NAMALWA (cell line): ENCODE measurements around the gene TRMO.

Experiments used
- DNase-seq: peaks from one replicate; pipeline ENCODE4 v3.0.0-alpha.2; 2015; ENCODE audit warnings: low spot score

Gene TRMO

DNA sequence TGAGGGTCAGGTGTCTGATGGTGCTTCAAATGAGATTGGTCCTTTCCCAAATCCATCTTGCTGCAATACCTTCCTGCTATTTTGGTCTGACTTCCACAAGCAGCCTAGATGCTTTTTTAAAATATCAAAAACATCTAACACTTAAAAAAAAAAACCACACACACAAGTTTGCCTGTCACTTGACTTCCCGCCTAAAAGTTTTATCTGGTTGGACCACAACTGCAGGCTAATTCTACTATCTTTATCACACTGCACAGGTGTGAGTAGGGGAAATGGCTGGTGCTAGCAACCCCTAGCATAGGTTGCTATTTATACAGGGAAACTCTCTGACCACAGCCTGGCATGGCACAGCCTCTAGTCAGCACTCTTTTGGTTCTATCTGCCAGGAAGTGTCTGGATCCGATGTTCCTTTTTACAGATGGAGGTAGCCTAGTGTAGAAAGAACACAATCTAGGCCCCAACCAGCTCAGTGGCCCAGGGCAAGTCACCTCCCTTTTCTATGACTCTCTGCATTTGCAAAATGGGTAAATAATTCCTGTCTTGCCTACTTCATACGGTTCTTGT lies 15.9 kb upstream of the TRMO start, which contains the start of gene HEMGN:
Gene HEMGN (minus strand): TSS at position 92 of the 564 bp plus-strand sequence. CDS start 36 bp downstream, at position 56.
- peak; percentile 56 for DNase-seq

DNA sequence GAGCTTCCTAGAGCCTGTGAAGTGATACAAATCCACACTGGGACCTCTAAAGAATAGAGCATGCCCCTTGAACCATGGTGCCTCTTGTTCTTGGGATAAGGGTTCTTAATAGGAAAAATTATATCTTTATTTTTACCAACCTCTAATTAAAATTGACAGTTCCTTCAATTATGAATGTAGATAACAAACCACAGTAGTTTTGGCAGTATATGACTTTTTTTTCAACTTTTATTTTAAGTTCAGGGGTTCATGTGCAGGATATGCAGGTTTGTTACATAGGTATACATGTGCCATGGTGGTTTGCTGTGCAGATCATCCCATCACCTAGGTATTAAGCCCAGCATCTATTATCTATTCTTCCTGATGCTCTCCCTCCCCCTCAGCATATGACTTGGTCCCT lies 14.7 kb upstream of the TRMO start:
- DNase-seq, result no peak

- DNase-seq, result no peak
Observed at GRCh38 chr9:97935276-97935675, 13.0 kb upstream of the TRMO start.

DNA sequence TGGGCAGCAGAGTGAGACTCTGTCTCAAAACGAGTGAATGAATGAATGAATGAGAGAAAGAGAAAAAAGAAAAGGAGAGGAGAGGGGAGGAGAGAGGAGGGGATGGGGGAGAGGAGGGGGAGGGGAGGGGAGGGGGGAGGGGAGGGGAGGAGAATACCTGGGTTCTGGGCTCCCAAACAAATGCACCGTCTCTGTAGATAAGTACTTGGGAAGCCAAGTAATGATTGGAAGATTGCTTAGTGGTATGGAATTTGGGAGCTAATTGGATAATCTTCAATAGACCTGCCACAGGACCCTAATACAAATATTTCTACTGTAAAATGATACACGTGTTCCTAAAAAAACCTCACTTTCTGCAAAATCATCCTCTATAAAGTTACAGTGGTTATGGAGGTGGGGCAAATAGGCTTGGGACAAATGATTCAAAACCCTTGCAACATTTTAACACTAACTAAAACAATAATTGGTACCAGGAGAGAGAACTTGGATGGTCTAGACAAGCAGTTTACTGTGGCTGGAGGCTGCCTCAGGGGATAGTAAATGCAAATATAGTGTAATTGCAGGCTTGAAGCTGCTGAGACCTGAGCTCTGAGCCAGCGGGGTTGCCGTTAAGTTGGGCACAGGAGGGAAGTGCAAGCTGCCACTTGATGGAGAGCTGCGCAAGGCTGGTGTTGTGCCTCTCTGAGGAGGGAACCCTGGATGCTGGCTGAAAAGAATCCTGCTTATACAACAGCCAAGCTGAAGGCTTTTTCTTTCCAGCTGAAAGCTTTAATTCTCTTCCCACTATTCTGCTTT lies 12.2 kb upstream of the TRMO start:
- peak; percentile 48 for DNase-seq

DNA sequence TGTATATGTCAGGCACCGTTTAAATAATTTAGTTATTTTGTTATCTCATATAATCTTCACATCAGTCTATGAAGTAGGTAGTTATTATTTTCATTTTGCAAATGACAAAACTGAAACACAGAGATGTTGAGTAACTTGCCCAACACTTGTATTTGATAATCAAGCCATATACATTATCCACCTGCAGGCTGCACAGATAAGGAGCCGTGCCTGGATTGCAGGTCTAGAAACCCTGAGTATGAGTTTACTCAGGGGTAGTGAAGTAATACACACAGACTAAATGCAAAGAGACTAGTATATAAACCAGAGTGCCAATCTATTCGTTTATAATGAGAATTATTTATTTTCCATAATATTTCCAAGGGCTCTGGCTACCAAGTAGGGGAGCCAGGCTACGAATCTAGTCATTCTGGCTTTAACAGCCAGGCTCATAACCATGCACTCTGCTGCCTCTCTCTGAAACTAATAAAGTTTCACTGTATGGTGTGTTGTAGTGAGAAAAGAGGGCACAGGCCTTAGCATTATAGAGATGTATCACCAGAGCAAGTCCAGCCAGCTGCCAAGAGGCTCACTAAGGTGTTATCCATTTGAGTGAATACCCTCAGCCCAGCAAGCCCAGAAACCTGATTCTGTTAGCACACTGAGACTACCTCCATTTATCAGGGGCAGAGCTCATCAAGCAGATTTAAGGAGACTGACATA lies 11.1 kb upstream of the TRMO start:
- DNase-seq, result no peak

DNA sequence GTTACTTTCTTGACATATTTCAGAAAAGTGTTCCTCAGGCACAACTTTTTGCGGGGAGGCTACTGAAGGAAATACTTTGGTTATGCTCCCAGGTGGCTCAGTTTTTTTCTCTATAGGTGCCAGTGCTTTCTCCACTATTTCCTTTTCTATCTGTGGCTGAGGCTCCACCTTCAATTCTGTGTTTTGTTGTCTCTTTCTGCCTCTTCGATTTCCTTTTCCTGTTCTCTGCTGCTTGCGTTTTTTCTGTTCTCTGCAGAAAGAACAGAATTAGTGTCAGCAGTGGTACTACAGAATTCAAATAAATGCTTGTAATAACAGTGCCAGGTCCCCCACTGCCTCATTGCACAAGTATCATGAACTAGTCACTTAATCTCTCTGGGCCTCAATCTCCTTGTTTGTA lies 8.7 kb upstream of the TRMO start:
- no peak for DNase-seq

GRCh38 chr9:97928986-97929604 lies 6.8 kb upstream of the TRMO start:
- no peak for DNase-seq

DNA sequence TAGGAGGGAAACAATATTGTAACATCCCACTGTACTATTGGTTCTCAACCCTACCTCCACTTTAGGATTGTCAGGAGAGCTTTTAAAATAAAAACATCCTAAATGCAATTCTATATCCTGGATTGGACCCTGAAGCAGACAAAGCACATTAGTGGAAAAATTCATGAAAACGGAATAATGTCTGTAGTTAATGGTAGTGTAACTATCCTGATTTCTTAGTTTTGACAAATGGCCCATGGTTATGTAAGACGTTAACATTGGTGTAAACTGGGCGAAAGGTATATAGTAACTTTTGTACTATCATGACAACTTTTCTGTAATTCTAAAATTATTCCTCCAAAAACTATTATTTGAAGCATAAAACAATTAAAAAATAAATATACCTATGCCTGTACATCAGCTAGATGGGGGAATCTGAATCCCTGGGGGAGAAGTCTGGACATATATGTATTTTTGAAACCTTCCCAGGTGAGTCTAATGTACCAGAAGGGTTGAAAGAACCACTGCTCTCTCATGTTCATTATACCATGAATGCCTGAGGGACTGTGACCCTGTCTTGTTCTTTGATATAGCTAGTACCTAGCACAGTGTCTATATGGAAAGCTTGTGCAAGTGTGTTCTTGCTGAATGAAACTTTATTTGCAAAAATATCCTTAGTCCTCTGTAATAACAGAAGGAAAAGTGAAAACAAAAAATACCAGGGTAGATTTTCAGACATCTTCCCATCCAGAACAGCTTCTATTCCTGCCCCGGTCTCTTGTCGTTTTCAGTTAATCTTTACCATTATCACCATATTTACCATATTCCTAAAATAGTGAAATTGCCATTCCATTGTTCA lies 3.4 kb upstream of the TRMO start:
- DNase-seq, result no peak

DNA sequence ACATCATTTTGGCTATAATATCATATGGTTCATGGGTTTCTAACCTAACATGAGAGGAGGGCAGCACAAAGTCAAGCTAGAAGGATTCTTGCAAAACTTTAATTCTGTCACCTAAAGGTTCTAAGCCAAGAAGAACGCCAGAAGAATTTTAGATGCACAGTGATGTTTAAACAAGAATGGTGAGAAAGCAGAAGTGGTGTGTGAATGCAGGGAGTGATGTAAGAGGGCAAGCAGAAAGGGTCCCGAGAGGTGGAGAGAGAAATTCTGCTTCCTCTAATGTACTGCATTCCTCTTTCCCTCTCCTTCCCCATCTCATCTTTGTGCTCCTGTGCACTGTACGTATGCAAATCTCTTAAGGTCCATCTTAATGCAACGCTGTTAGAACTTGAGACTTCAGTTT lies 2.1 kb upstream of the TRMO start:
- peak; percentile 55 for DNase-seq

DNA sequence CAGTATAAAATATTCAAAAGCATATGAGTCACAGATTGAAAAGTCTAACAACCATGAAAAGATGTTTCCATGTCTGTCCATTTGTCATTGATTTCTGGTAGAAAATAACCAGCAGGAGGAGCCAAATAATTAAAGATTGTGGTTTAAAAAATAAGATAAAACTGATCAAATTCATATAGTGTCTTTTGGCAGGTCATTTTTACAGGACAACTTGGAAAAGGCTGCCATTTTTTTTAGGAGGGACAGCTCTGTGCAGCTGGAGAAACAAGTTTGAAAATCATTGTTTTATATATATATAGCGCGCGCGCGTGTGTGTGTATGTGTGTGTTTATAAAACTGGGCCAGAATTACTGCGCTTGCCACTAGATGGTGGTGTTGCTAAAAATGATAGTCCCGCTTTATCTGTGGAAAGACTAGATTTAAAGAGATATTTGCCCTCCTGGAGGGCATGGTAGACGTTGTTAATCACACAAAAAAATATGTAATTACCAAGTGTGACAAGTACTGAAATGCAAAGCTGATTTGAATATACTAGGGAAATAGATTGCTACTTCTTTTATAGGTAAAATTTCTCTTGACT lies 1.3 kb upstream of the TRMO start:
- DNase-seq, result peak; percentile 93

GRCh38 chr9:97919217-97919813 lies 3.0 kb downstream of the TRMO start:
- no peak for DNase-seq

- DNase-seq, result no peak
Observed at GRCh38 chr9:97918611-97919010, 3.7 kb downstream of the TRMO start.

- DNase-seq, result no peak
Observed at GRCh38 chr9:97911970-97912369, 10.3 kb downstream of the TRMO start.

DNA sequence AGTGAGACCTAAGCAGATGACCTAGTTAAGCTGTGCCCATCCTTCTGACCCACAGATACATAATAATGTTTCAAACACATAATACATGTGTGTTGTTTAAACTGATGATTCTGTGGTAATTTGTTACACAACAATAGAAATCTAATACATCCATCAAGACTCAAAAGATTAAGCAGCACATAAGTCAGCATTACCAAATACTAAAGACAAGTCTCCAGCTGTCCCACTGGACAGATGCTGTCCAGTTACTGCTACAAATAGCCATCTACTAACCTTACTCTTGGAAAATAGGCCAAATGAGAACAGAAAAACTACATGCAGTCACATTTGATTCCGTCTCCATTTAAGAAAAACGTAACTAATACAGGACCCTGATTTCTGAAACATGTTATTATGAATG lies 10.8 kb downstream of the TRMO start:
- no peak for DNase-seq

GRCh38 chr9:97910357-97910756 lies 11.9 kb downstream of the TRMO start:
- DNase-seq, result no peak

GRCh38 chr9:97908705-97909104 lies 13.6 kb downstream of the TRMO start:
- no peak for DNase-seq

DNA sequence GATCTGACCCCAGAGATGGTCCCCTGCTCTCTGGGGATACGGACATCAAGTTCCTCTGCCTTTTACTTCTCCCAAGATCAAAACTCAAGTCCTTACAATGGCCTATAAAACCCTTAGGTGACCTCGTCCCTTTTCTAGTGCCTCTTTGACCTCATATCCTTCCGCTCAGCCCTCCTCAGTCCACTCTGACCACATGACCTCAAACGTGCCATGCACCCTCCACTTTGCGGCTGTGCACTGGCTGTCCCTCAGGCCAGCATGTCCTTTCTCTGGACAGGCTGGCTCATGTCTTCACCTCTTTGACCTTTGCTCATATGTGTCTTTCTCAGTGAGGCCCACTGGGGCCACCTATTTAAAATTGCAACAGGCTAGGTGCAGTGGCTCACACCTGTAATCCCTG lies 14.7 kb downstream of the TRMO start:
- DNase-seq, result no peak

DNA sequence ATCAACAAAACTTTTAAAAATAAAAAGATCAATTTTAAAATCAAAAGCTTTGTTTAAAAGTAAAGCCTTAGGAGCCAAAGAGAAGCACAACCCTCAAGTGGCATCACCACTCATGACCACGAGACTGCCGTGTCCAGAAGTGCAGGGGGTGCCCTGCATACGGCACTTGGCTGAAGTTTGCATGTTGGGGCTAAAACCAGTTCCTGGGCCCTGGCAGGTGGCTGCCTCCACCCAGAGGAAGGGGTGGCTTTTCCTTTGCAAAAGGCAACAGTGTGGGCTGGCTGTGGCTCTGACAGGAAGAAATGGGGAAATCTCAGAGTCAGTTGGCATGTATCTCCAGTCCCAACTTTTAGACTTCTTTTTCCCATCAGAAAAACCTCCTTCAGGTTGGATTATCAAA lies 15.3 kb downstream of the TRMO start:
- DNase-seq, result no peak

DNA sequence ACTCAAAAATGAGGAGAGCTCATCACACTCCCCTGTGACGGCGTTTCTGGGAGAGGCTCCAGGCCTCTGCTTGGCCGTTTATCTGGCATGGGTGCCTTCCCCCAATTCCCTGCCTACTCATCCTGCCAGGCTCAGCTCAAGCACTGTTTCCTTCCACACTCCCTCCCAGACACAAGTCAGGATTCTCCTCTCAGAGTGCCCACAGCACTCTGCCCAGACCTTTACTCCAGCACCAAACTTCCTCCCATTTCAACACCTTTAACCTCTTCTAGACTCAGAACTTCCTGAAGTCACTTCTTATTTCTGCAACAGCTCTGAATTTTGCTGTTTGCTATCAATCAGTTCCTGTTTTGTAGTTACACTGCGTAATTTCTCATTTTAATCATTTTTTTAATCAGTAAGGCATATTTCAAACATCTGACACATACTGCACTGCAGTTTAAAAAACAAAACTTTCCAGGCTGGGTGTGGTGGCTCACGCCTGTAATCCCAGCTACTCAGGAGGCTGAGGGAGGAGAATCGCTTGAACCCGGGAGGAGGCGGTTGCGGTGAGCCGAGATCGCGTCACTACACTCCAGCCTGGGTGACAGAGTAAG lies 16.0 kb downstream of the TRMO start:
- no peak for DNase-seq

DNA sequence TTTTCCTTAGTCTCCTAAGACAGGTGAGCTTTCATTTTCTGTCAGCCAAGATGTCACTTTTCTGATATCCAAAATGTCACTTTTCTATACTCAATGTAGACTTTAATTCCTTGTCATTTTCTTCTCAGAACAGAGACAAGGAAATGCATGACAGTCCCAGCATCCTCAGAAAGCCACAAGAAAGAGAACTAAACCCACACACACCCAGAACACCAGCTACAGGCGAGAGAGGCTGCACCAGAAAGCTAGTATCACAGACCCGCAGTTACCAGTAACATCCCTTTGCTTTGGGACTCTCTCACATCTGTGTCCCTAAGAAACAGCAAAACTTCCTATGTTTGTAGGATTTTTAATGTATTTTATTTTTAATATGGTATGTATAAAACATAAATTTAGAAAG lies 17.1 kb downstream of the TRMO start:
- DNase-seq, result no peak

- no peak for DNase-seq
Observed at GRCh38 chr9:97904725-97905124, 17.6 kb downstream of the TRMO start.
